Measurements from ENCODE around the gene SLC38A4. TPM values are rescaled to one million over a fixed set of nuclear protein-coding genes. Genes with fewer than 3 reads are reported as not detected.

The SLC38A4 gene
- total and polyA plus RNA-seq, 2 of the 8 experiments (the other 6 are each of a cell fraction or from before 2014, with no cell fraction given), result 6.7 to 15.4 TPM

GRCh38 chr12:46839232-46839631 lies 13.4 kb upstream of the SLC38A4 start:
- H2AK5ac ChIP-seq (ENCODE audit: low read depth, low read length), result no peak overlapping the region
- H3K27me3 ChIP-seq (replicated peaks in 1 of 4; ENCODE audit: control insufficient read depth in 3 of 4, extremely low read depth in 1 of 4, insufficient read depth in 3 of 4, low read length in 3 of 4), result no peaks in the 10 kb centered on the region
- no peak overlapping the region for H2BK20ac ChIP-seq (ENCODE audit: low read length)
- ChIA-PET POLR2A (ENCODE audit: partially characterized antibody) (no interaction called here), CTCF (ENCODE audit: partially characterized antibody) (no interaction called here)
- H3K79me2 ChIP-seq (ENCODE audit: control insufficient read depth in 1 of 2, insufficient read depth in 2 of 2, low read length in 2 of 2), result no peaks in the 10 kb centered on the region
- H4K20me1 ChIP-seq (replicated peaks in 1 of 2; ENCODE audit: control insufficient read depth in 1 of 2, insufficient read depth in 2 of 2, low read length in 2 of 2), result no peaks in the 10 kb centered on the region
- H4K5ac ChIP-seq (ENCODE audit: insufficient read length, low read depth, low read length), result no peak overlapping the region
- WGBS, 2 experiments (ENCODE audit: extremely low coverage in 1 of 2, insufficient coverage in 1 of 2, insufficient read length in 1 of 2, insufficient replicate concordance in 2 of 2, low coverage in 1 of 2, low lambda C conversion rate in 2 of 2, missing lambda C conversion rate in 1 of 2), result 82% methylated on average over 3 of the region's 3 CpGs; no CpG with 5 or more reads in 1 of the 2 experiments
- H3K79me1 ChIP-seq (ENCODE audit: low read depth, low read length), result no peaks in the 10 kb centered on the region
- H3K27ac ChIP-seq (ENCODE audit: low read depth, low read length), result no peak overlapping the region
- no peak overlapping the region for H3K56ac ChIP-seq (replicated peaks; ENCODE audit: insufficient read length, low read depth, low read length)
- H3K18ac ChIP-seq (ENCODE audit: extremely low read depth, low read length), result no peak overlapping the region
- H3K23ac ChIP-seq (ENCODE audit: insufficient read length), result no peak overlapping the region
- H4K8ac ChIP-seq (ENCODE audit: extremely low read depth, insufficient read depth, low read length), result no peak overlapping the region
- no peak overlapping the region for H2BK5ac ChIP-seq (ENCODE audit: low read depth, low read length)
- no peaks in the 10 kb centered on the region for H3K36me3 ChIP-seq (ENCODE audit: control insufficient read depth in 2 of 4, insufficient read depth in 4 of 4, low read length in 3 of 4)
- no peak overlapping the region for H3K4me3 ChIP-seq (ENCODE audit: extremely low read depth in 1 of 4, insufficient read depth in 2 of 4, low read depth in 3 of 4, low read length in 4 of 4)
- FAIRE-seq (no peak), DNase-seq (ENCODE audit: low read depth in 1 of 2, low spot score in 2 of 2) (no peak)
- no peak overlapping the region for H2BK12ac ChIP-seq (ENCODE audit: low read depth, low read length)
- H3K9ac ChIP-seq (replicated peaks in 1 of 4; ENCODE audit: extremely low read depth in 1 of 4, low read depth in 3 of 4, low read length in 3 of 4), result no peak overlapping the region
- no peaks in the 10 kb centered on the region for H3K23me2 ChIP-seq (ENCODE audit: low read depth, low read length)
- no peak overlapping the region for H2BK15ac ChIP-seq (ENCODE audit: low read length)
- H3K4me2 ChIP-seq (ENCODE audit: insufficient read depth in 1 of 2, low read depth in 2 of 2, low read length in 2 of 2), result no peak overlapping the region
- H3K4me1 ChIP-seq (replicated peaks in 1 of 4; ENCODE audit: control insufficient read depth in 3 of 4, insufficient read depth in 4 of 4, low read length in 3 of 4), result no peaks in the 10 kb centered on the region
- H3K14ac ChIP-seq (ENCODE audit: insufficient read length), result no peak overlapping the region
- H4K91ac ChIP-seq (replicated peaks; ENCODE audit: insufficient read length, low read length), result no peak overlapping the region
- no peak overlapping the region for H2BK120ac ChIP-seq (replicated peaks; ENCODE audit: low read depth, low read length)
- no peak overlapping the region for H2AFZ ChIP-seq (ENCODE audit: low read length)
- H3K4ac ChIP-seq (replicated peaks; ENCODE audit: insufficient read length, low read depth, low read length), result no peak overlapping the region
- H3K9me3 ChIP-seq (ENCODE audit: insufficient read depth in 2 of 2, low read depth in 1 of 2, low read length in 1 of 2), result no peaks in the 10 kb centered on the region
- TF ChIP-seq RBBP5 (IDR thresholded peaks at IDR 0.05; ENCODE audit: borderline replicate concordance, low read depth, low read length), result no peak
- TF ChIP-seq SP2 (IDR thresholded peaks at IDR 0.05; ENCODE audit: low read length), result no peak
- no peak for TF ChIP-seq CTBP2 (IDR thresholded peaks at IDR 0.05; ENCODE audit: borderline replicate concordance, insufficient read depth, insufficient read length, low read length)
- no peak for TF ChIP-seq TBP (IDR thresholded peaks at IDR 0.05; ENCODE audit: low read depth, low read length)
- no peak for TF ChIP-seq RAD21 (IDR thresholded peaks at IDR 0.05 in 1 of 2, conservative IDR thresholded peaks at IDR 0.05 in 1 of 2; ENCODE audit: low read depth in 2 of 2, low read length in 2 of 2)
- no peak for TF ChIP-seq BCL11A (IDR thresholded peaks at IDR 0.05; ENCODE audit: low read depth in 2 of 2, low read length in 2 of 2)
- TF ChIP-seq HDAC6 (IDR thresholded peaks at IDR 0.05; ENCODE audit: low read depth, low read length), result no peak
- TF ChIP-seq POLR2AphosphoS5 (IDR thresholded peaks at IDR 0.05; ENCODE audit: low read depth, low read length), result no peak
- no peak for TF ChIP-seq KDM1A (IDR thresholded peaks at IDR 0.05; ENCODE audit: borderline replicate concordance, low read length)
- no peak for TF ChIP-seq BRCA1 (IDR thresholded peaks at IDR 0.05; ENCODE audit: low read depth, low read length)
- TF ChIP-seq GABPA (IDR thresholded peaks at IDR 0.05; ENCODE audit: borderline replicate concordance, insufficient read depth, low read length), result no peak
- no peak for TF ChIP-seq KDM4A (IDR thresholded peaks at IDR 0.05; ENCODE audit: low read depth, low read length, severe bottlenecking)
- no peak for TF ChIP-seq ZNF274 (IDR thresholded peaks at IDR 0.05; ENCODE audit: borderline replicate concordance, extremely low read depth, low read length)
- TF ChIP-seq NANOG (IDR thresholded peaks at IDR 0.05; ENCODE audit: insufficient read depth, low read depth, low read length, poor library complexity, severe bottlenecking), result no peak
- TF ChIP-seq YY1 (IDR thresholded peaks at IDR 0.05; ENCODE audit: low read depth, low read length), result no peak
- no peak for TF ChIP-seq CREB1 (IDR thresholded peaks at IDR 0.05)
